SH-SY5Y (cell line): Measurements from ENCODE around the gene CROCC2.

ENCODE experiments used
- GATA2 ChIP-seq: IDR thresholded peaks from 2 replicates; pipeline ENCODE4 v1.6.1; 2011; ENCODE audit warnings: mild to moderate bottlenecking, low read depth, low read length
- GATA3 ChIP-seq: IDR thresholded peaks from 2 replicates; pipeline ENCODE4 v1.6.1; 2011; ENCODE audit warnings: low read depth, mild to moderate bottlenecking, low read length, moderate library complexity

- TF ChIP-seq GATA3 (no peak), GATA2 (no peak)
Measured at GRCh38 chr2:240888890-240889573, 17.1 kb upstream of the CROCC2 start.
